HTERT RPE-1 (cell line): Measurements from ENCODE around the gene LOXL3.

Source experiments
- in situ Hi-C: fragments of 300-500 bp; cut with MboI; formaldehyde crosslinking; loops from 4 replicates; pipeline ENCODE4 v1.14.3; 2020; ENCODE audit warnings: low sequenced_read_pairs

Gene LOXL3

GRCh38 chr2:74512744-74513604 lies 40.8 kb downstream of the LOXL3 start:
- in situ Hi-C loops, result no loop called here

- in situ Hi-C loops, result no loop called here
These were observed 42.4 kb downstream of the LOXL3 start for GRCh38 chr2:74511104-74511989.

- in situ Hi-C loops, result no loop called here
These were observed 43.5 kb downstream of the LOXL3 start for GRCh38 chr2:74510272-74510671.

- in situ Hi-C loops, result no loop called here
These were observed 45.7 kb downstream of the LOXL3 start for GRCh38 chr2:74507926-74508520.

GRCh38 chr2:74507145-74507925 lies 46.4 kb downstream of the LOXL3 start, which contains the start of gene PCGF1:
Gene PCGF1 (minus strand): TSS chr2:74507695. CDS start chr2:74507668, 27 bp downstream.
- in situ Hi-C loops, result no loop called here

GRCh38 chr2:74505448-74506246 lies 48.1 kb downstream of the LOXL3 start:
- in situ Hi-C loops, result no loop called here

GRCh38 chr2:74504591-74504990 lies 49.2 kb downstream of the LOXL3 start:
- in situ Hi-C loops, result no loop called here

GRCh38 chr2:74503506-74504475 lies 50.0 kb downstream of the LOXL3 start:
- in situ Hi-C loops, result no loop called here

GRCh38 chr2:74502720-74503505 lies 50.8 kb downstream of the LOXL3 start:
- in situ Hi-C loops, result no loop called here

GRCh38 chr2:74502147-74502719 lies 51.5 kb downstream of the LOXL3 start:
- in situ Hi-C loops, result no loop called here

GRCh38 chr2:74501335-74502071 lies 52.2 kb downstream of the LOXL3 start:
- in situ Hi-C loops, result no loop called here

- in situ Hi-C loops, result no loop called here
These were observed 53.2 kb downstream of the LOXL3 start for GRCh38 chr2:74500578-74500946.

GRCh38 chr2:74499940-74500577 lies 53.7 kb downstream of the LOXL3 start:
- in situ Hi-C loops, result no loop called here

- in situ Hi-C loops, result no loop called here
These were observed 54.3 kb downstream of the LOXL3 start, which contains the start of gene LBX2 for GRCh38 chr2:74499267-74499939. Gene LBX2 (minus strand): TSS chr2:74499603. CDS start chr2:74499537, 66 bp downstream.

GRCh38 chr2:74498500-74499266 lies 55.1 kb downstream of the LOXL3 start:
- in situ Hi-C loops, result no loop called here
